ENCODE results near the gene ZFHX3.

ZFHX3 gene

DNA sequence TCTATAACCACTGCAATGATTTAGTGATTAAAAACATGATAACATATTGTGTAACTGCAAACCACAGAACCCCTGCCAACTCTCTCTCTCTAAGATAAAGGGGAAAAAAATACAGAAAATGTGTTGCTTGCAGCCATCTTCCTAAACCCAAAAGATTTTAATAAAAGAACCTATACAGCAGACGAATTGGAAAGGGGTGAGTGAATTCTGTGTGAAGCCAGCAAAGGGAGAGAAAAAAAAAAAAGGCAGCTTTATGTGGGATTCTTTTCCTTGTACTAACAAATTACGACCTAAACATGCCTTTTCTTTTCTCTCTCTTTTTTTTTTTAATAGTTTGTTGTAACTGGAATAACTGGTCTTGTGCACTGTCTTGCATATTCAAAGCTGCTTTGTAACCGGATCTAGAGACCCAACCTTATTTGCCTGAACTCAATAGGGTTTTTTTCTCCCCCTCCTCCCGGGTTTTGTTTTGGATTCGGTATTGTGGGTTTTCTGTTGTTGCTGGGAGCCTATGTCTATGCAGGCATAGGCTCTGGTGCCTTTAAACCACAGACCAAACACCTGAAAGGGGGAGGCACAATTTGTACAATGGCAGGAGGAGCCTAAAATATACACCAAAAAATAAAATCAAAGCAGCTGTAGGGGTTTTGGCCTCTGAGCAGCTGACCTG, 7.0 kb upstream of the ZFHX3 start:
- DNase-seq, result no peak

DNA sequence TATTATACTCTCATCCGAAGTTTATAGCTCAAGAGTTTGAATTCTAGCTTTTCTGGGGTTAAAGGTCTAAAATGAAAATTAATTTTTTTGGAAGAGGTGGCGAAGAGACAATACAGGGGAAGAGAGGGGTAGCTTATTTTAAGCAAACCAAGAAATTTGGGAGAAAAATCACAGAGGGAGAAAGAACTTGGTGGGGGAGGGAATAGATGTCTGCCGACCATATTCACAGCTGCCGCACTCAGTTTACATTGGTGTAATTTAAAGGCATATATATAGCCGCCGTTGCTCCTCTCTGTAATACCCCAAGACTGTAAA, 6.5 kb upstream of the ZFHX3 start:
- DNase-seq, result no peak

DNA sequence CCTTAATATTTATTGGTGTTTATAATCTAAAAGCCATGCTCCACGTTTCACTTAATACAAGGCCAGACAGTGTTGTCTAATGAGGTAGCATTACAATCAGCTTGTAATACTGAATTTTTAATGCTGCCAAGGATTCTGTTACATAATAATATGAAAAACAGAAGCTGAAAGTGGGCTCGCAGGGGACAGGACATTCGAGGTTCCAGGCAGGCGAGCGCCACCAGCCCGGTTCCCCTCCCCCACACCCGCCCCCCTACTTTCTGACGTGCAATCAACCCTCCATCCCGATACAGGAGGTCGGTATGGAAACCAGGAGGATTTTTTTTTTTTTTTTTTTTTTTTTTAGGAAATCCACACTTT, 6.2 kb upstream of the ZFHX3 start:
- DNase-seq, result no peak

DNA sequence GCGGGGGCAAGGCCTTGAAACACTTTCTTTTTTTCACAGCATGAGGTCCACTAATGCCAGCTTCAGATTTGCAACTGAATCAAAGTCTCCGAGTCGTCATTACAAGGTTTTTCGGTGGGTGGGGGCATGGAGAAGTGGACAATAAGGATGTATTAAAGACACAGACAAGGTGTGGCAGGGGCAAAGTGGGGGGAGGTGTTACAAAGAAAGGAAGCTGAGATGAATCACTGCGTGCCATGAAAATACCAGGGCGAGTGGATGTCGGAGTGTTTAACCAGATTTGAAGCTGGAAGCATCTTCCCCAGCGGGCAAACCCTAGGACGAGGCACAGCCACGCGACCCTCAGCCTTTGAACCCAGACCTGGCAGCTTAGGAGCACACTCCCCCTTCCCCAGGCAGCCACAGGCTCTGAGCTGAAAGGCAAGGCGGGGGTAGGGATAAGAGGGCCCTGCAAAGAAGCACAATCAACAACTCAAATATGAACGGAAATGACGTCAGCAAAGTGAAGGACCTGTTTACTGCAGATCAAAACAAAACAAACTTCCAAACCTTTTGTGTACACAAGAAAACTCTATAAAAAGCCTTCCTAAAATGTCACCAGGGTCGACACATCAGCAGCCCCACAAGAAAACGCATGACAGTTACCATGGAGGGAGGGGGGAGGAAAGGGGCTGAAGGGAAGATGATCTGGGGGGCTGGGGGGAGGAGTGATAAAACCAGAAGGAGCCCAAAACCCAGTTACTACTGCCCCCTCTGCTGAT, 5.6 kb upstream of the ZFHX3 start:
- no peak for DNase-seq

DNA sequence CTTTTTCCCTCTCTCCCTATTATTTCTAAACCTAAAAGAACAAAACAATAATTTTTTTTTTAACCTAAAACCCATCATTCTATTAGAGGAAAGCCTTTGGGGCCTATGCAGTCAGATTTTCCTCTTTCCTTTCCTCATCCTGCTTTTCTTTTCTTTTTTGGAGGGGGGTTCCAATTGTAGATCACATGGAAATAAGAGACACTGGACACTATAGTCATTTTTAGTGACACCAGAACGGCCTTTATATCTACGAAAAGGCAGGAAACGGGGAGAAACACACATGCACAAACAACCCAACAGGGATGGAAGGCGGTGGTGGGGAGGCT, 5.1 kb upstream of the ZFHX3 start:
- no peak for DNase-seq

DNA sequence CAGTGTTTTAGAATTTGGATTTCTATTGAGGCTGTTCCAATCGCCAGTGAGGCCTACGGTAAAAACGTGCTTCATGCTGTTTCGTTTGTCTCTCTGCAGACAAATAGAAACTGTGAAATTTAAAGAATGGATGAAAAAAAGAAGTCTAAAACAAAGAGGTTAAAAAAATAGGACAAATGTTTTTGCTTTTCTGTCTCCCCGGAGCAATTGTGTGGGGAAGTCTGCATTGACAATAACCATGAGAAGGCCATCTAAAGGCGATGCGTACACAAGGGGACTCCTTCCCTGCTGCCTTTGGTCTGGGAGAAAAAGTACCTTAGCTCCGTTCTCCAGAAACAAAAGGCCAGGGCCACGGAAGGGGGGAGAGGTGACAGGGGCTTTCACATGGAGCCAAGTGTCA, 4.6 kb upstream of the ZFHX3 start:
- no peak for DNase-seq

DNA sequence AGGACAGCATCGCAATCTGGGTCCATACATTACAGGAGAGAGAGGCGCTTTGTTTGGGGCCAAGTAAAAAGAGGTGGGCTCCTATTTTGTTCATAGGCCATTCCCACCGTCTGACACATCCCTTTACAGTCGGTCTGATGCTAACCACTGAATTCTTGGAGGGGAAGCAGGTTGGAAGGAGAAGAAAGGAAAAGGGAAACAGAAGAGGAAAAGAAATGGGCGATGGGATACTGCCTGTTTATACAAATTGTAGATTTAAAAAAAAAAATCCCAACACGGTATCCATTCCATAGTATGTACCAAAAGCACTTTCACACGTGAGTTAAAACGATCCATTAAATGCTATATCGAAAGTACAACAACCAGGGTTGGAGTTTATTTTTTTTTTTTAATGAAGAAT, 4.0 kb upstream of the ZFHX3 start:
- no peak for DNase-seq

DNA sequence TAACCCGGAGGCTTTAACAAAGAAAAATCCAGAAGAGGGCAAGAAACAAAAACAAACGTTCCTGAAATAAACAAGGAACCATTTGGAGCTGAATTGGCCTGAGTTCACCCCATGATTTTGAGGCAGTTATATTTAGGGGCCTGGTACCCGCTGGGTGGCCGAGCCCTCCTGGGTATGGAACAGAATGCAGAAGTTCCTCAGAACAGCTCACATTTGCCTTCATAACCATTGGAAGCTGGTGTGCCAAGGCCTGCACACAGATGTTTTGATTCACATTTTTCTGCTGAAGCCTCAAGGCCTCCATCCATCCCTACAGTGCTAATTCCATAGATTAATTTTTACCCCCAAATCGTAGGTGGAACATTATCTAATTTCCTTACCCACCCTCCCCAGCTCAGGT, 3.3 kb upstream of the ZFHX3 start:
- no peak for DNase-seq

DNA sequence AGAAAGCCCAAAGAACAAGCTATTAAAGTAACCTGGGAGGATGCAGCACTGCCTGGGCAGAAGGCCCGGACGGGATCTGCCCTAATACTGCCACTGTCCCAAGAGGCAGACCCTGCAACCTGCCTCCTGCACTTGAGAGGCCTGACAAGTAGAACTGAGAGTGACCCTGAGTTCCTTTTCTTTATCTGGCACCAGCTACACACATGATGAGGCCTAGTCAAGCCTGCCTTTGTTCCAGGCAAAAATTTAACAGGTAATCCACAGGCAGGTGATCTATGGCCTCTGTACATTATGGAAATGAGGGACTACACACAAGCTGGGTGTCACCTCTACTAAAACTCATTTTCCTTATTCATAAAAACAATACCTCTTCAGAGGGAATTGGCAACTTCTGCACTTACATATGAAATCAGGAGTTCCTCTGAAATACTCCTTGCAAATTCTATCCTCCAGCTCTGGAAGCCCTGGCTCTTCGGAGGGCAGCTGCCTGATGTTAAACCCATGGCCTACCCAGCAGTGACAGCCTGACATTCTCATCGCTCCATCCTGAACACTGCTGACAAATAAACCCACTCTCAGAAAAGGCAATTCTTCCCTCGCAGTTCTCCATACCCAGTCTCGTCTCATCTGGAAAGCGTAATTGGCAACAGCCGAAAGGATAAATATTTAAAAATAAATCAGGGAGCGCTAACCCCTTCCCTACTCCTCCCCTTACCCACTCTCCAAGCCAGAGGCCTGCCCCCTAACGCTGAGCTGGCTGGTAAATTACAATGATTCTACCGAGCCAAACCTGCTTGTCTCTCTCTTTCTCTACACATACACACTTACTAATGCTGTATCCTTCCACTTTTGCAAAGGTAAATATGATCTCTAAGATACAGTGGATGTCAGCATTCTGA, 2.5 kb upstream of the ZFHX3 start:
- no peak for DNase-seq

DNA sequence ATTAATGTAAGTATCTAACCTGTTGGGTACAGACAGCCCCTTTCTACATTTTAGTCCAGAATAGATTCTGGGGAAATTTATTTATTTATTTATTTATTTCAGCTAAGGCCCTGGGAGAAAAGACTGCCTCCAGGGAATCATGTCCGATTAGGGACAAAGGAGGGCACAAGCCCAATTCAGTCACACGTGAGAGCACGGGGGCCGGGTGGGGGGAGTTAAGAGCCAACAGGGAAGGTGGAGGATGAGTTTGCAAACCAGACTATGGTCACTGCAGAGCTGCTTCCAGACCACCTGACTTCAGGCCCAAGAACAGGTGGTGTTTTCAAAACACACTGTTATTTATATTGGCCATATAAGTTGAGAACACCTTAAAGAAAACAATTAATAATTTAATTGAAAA, 1.6 kb upstream of the ZFHX3 start:
- no peak for DNase-seq

DNA sequence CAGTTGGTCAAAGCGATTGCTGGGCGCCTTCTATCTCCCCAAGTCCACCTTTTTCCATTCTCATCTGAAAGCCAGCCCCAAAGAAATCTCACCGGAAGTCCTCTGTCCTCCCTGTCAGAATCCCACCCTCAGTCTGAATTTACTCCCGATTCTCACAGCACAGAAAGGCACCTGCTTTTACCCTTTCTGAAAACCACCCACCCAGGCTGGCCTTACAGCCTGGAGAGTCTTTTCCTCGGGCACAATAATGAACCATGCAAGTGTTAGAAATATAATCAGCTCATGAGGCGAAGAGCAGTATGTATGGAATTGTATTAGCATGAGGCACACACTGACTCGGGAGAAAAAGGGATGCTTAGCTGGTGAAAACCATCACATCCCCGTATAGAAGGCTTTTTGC, 1.2 kb upstream of the ZFHX3 start:
- no peak for DNase-seq

DNA sequence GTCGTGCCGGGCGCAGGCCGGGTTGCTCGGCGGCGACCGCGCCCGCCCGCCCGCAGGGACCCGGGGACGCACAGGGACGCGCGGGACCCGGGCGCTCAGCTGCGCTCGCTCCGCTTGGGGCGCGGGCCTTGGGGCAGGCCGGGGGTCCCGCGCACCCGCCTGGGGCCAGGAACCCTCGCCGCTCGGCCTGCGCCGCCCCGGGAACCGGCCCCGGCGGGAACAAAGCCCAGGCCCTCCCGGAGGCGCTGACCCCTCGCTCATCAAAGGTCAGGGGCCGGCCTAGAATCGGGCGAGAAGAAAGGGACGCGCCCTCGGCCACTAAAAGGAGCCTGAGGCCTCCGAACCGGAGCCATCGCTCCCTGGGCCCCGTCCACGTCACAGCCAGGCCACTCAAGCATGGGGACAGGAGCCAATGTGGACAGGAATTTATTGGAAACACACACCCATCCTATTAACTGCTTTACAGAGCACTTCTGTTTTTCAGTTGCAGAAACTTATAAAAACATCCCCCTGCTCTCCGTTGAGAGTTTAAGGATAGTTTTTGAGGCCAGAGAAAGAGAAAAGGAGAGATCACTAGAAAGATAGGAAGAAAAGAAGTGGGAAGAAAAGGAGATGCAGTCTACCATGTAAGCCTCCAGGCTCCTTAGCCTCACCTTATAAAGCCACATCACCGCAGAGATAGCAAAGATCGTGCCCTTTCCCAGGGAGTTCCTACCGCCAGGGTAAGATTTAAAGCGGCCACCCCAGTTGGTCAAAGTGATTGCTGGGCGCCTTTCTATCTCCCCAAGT, 558 bp upstream of the ZFHX3 start:
- DNase-seq, result no peak

DNA sequence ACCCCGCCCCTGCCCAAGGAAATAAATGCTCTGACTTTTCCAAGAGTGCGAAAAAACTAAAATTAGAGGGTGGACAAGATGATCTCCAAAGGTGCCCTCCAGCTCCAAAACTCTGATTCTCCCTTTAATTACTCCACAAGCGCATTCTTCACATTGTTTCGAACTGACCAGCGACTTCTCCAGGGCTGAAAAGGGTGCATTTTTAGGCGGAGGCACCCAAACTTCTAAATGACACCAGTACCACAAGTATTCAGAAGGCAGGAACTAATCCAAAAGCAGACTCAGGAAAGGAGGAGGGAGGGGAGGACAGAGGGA, 750 bp downstream of the ZFHX3 start:
- no peak for DNase-seq

DNA sequence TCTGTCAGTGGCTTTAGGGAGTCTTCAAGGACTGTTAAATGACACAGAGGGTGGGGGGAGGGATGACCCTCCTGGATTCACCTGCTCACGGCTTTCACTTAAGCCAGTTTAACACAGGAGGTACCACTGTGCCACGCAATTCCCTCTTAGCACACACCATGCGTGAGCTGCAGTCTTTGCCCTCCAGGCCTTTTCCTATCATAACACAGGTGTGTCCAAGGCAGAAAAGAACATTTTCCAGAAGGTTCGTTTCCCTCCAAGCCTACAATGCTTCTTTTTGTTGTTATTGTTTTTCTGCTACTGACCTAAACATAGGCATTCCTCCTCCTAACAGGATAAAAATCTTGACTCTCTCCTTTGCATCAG, 1.1 kb downstream of the ZFHX3 start:
- no peak for DNase-seq

DNA sequence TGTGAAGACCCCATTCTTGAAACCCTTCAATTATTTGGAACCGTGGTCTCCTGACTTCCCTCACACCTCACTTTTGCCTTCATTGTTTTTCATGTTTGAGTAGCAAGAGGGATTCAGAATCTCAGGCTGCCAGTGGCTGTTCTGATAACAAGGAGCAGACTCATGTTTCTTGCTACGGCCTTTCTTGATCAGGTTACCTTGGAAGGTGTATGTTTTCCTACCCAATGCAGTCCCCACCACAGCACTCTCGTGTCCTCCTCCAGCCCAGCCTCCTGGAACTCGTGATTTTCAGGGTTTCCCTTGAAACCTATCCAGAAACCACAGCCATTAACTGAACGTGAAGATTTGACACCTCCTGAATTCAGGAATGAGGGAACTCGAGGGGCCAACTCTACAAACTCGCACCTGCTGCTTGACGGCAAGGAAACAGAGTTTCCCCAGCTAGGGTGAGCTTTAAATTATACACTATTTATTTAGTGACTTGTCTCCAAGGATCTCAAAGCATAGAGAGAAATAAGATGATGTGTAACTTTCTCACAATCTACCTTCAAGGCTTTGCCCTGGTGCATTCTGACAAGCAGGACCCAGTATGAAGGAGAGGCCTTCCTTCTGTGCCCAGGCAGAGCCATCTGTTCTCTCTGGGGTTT, 1.6 kb downstream of the ZFHX3 start:
- no peak for DNase-seq

DNA sequence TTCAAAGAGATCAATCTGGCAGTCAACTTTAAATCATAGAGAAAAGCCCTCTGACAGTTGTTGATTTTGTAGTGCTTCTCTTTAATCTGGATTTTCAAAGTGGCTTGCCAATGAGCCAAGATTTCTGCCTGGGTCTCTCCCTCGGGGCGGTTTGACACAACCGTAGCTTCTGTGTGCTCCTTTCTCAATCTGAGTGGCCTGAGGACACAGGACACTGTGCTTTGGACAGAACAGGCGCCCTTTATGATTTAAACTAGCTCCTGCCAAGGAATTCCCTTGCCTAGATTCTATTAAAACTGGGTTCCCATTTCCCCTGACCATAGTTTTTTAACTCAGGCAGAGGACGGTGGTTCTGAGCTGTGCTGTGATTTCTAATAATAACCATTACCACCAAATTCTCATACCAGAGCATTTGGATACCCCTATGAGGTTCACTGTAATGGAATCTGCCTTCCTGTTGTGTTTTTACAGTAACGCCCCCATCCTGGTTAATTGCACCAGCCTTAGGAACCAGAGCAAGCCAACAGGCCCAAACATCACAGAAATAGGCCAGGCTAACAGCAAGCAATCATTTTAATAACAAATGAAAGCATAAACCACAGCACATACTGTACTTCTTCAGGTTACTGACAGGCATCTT, 4.0 kb downstream of the ZFHX3 start:
- DNase-seq, result no peak

DNA sequence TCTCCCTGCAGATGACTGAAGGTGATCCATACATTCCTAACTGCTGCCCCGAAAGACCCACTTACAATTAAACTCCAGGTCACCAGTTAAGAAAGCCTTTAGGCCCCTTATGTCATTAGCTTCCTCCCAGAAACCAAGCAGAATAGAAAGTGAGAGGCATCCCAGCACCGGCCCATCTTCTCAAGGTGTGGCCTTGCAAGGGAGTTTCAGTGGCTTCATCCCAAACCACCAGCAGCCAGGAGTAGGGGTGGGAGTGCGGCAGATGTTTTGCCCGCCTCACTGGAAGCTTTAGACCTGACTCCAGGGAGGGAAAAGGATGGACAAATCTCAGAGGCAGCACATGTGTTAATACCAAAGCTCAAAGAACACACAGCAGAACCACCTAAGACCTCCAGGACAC, 5.1 kb downstream of the ZFHX3 start:
- DNase-seq, result no peak

DNA sequence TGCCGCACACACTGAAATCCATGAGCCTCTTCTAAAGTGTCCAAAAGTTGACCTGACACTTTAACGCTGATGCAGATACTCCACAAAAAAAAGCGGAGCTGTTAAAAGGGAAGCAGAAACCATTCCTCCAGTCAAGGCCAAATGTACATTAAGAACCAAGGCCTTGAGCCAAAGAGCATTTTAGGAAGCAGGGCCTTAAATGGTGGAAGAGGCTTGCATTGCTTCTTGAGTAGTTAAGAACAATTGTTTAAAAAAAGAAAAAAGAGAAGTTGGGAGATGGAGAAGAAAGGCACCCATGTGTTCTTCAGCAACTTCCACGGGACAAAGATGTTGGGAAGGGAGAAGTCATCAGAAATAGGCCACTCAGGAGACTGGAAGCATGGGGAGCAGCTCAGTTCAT, 6.3 kb downstream of the ZFHX3 start:
- DNase-seq, result no peak

DNA sequence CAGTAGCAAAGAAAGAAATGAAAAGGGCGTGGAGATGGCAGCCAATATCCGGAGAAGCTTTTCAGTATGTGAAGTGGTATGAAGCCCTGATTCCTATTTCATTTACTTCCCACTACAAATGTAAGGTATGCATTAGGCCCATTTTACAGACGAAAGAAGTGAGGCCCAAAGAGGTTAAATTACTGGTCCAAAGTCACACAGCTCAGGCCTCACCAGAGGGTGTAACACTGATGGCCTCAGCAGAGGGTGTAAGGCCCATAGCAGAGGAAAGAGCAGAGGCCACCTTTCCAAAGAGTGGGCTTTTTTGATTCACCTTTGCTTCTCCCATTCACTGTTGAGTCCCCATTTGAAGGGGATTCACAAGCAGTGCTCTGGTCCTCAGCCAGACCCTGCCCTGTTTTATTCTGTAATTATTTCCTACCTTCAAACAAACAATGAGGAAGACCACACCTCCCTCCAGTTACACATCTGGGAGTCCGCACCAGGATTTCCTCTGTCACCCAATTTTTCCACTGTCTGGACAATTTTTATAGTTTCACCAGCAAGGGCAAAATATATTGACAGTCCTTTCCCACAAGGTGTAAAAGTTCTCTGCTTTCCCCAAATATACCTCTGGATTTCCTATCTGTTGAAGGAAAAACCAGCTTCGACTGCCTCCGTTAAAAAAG, 7.1 kb downstream of the ZFHX3 start:
- DNase-seq, result no peak

DNA sequence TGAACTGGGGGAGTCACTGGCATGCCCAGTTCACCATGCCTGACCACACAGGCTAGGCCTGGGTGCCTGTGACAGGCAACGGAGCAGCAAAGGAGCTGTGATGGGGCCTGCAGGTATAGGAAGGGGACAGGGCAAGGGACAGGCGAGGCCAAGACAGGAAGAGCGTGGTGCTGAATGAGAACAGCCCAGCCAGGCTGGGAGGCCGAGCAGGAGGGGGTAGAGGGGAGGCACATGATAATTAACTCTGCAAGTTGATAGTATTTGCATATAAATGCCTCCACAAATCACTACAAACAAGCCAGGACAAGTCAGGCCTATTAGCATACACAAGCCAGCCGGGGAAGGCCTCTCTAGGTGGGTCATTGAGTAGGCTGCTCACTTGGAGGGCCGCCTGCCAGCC, 7.8 kb downstream of the ZFHX3 start:
- no peak for DNase-seq

DNA sequence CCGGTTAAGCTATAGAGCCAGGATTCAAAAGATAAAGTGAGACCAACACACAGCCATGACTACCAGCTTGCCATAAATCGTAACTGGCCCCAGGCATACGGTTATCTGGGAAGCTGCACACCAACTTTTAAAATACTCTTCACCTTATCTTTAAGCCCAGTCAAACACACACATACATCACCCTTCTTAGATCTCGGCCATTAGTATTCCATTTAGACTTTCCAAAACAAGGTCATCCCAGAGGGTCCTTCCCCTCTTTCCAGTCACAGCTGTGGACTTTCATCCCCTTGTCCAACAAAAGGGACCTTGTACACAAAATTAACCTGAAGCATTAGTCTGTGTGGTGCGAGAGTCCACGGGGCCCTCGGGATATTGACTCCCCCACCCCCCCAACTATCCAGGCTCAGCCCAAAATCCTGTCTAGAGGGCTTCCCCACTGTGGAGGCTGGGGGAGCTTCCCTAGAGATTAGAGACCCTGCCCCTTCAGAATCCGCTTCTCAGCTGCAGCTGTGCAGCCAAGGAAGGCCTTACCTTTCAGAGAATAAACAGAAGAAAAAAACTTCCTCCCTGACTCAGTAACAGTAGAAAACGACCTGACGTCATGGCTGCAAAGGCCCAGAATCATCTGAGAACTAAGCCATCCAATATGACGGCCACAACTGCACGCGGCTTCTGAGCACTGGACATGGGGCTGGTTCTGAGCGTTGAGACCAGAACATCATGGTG, 9.9 kb downstream of the ZFHX3 start:
- DNase-seq, result no peak
